ENCODE results near the gene SCN5A. TPM values are rescaled to one million over a fixed set of nuclear protein-coding genes. Genes with fewer than 3 reads are reported as not detected.

SCN5A gene
- total RNA-seq, 1 experiment from 2014 or later, result 1.7 TPM

- no peak for DNase-seq (ENCODE audit: low spot score)
Observed at GRCh38 chr3:38601956-38602550, 47.4 kb downstream of the SCN5A start.

- DNase-seq (ENCODE audit: low spot score), result no peak
Observed at GRCh38 chr3:38600551-38600950, 48.9 kb downstream of the SCN5A start.

GRCh38 chr3:38599886-38600285, 49.6 kb downstream of the SCN5A start:
- DNase-seq (ENCODE audit: low spot score), result no peak

- no peak for DNase-seq (ENCODE audit: low spot score)
Observed at GRCh38 chr3:38598791-38599190, 50.7 kb downstream of the SCN5A start.

GRCh38 chr3:38597502-38598060, 51.9 kb downstream of the SCN5A start:
- DNase-seq (ENCODE audit: low spot score), result no peak

GRCh38 chr3:38595393-38595792, 54.1 kb downstream of the SCN5A start:
- DNase-seq (ENCODE audit: low spot score), result no peak

GRCh38 chr3:38590521-38590920, 59.0 kb downstream of the SCN5A start:
- DNase-seq (ENCODE audit: low spot score), result no peak

- no peak for DNase-seq (ENCODE audit: low spot score)
Observed at GRCh38 chr3:38588995-38589937, 60.2 kb downstream of the SCN5A start.

- DNase-seq (ENCODE audit: low spot score), result no peak
Observed at GRCh38 chr3:38588371-38588971, 61.0 kb downstream of the SCN5A start.

- DNase-seq (ENCODE audit: low spot score), result no peak
Observed at GRCh38 chr3:38587548-38588131, 61.8 kb downstream of the SCN5A start.

- no peak for DNase-seq (ENCODE audit: low spot score)
Observed at GRCh38 chr3:38586546-38587520, 62.7 kb downstream of the SCN5A start.

GRCh38 chr3:38585791-38586420, 63.6 kb downstream of the SCN5A start:
- no peak for DNase-seq (ENCODE audit: low spot score)

GRCh38 chr3:38583688-38584087, 65.8 kb downstream of the SCN5A start:
- DNase-seq (ENCODE audit: low spot score), result no peak

GRCh38 chr3:38582941-38583645, 66.4 kb downstream of the SCN5A start:
- no peak for DNase-seq (ENCODE audit: low spot score)

GRCh38 chr3:38582316-38582715, 67.2 kb downstream of the SCN5A start:
- no peak for DNase-seq (ENCODE audit: low spot score)

GRCh38 chr3:38581774-38582173, 67.7 kb downstream of the SCN5A start:
- DNase-seq (ENCODE audit: low spot score), result no peak

- no peak for DNase-seq (ENCODE audit: low spot score)
Observed at GRCh38 chr3:38580450-38581382, 68.8 kb downstream of the SCN5A start.

All from A172 (cell line).